DMS 273 treated with DMSO at 0.1 percent for 48 hours (cell line): ENCODE data around the gene TRAF2.
A peak's percentile ranks its signal among the peaks of the same experiment; 100 is the strongest.

ENCODE experiments used
- DNase-seq: peaks from one replicate; lab custom pipeline; 2025; lab: John Stamatoyannopoulos, UW

The TRAF2 gene

GRCh38 chr9:136937186-136938001, 51.1 kb downstream of the TRAF2 start:
- DNase-seq, result no peak

- no peak for DNase-seq
Measured at GRCh38 chr9:136939431-136939995, 53.2 kb downstream of the TRAF2 start.

GRCh38 chr9:136939996-136940525, 53.7 kb downstream of the TRAF2 start:
- no peak for DNase-seq

GRCh38 chr9:136940526-136941230, 54.4 kb downstream of the TRAF2 start:
- no peak for DNase-seq

GRCh38 chr9:136941231-136942111, 55.2 kb downstream of the TRAF2 start:
- DNase-seq, result no peak

GRCh38 chr9:136942112-136942880, 56.0 kb downstream of the TRAF2 start:
- DNase-seq, result no peak

GRCh38 chr9:136942881-136943230, 56.5 kb downstream of the TRAF2 start:
- no peak for DNase-seq

- no peak for DNase-seq
Measured at GRCh38 chr9:136943291-136944211, 57.2 kb downstream of the TRAF2 start.

- no peak for DNase-seq
Measured at GRCh38 chr9:136944212-136944518, 57.8 kb downstream of the TRAF2 start.

GRCh38 chr9:136944519-136945332, 58.4 kb downstream of the TRAF2 start, which contains the start of the genes C8G and FBXW5:
TSS of gene C8G (plus strand) at chr9:136945243. CDS start at chr9:136945321, 78 bp downstream.
TSS of gene FBXW5 (minus strand) at chr9:136944738. CDS start at chr9:136944083, 655 bp downstream.
- peak; percentile 66 for DNase-seq

GRCh38 chr9:136945333-136946227, 59.3 kb downstream of the TRAF2 start:
- DNase-seq, result no peak

- DNase-seq, result no peak
Measured at GRCh38 chr9:136946228-136947027, 60.1 kb downstream of the TRAF2 start.

- no peak for DNase-seq
Measured at GRCh38 chr9:136947028-136947891, 60.9 kb downstream of the TRAF2 start.

GRCh38 chr9:136947955-136948510, 61.7 kb downstream of the TRAF2 start:
- no peak for DNase-seq

GRCh38 chr9:136949239-136949816, 63.0 kb downstream of the TRAF2 start:
- no peak for DNase-seq
